GM13976 (cell line): ENCODE data around the gene ALDH3A2.

Experiments used
- DNase-seq: peaks from one replicate; pipeline ENCODE4 v3.0.0; 2012; ENCODE audit warnings: low spot score
- CTCF ChIP-seq: IDR thresholded peaks from 2 replicates; pipeline ENCODE4 v1.5.1; 2012; ENCODE audit warnings: borderline replicate concordance, mild to moderate bottlenecking; ENCODE audit not compliant: insufficient read depth; ENCODE audit errors: extremely low read depth, missing control alignments, control extremely low read depth
- in situ Hi-C: fragments of 300-500 bp; cut with MboI; formaldehyde crosslinking; loops from one replicate; pipeline ENCODE4 v1.12.0; 2022; ENCODE audit warnings: low sequenced_read_pairs, mixed read lengths, inconsistent platforms; ENCODE audit not compliant: unreplicated experiment

Gene ALDH3A2

GRCh38 chr17:19619705-19620325 is 28.7 kb upstream of the ALDH3A2 start:
- DNase-seq: no peak
- TF ChIP-seq CTCF: no peak
- in situ Hi-C loops: no loop called here

DNA sequence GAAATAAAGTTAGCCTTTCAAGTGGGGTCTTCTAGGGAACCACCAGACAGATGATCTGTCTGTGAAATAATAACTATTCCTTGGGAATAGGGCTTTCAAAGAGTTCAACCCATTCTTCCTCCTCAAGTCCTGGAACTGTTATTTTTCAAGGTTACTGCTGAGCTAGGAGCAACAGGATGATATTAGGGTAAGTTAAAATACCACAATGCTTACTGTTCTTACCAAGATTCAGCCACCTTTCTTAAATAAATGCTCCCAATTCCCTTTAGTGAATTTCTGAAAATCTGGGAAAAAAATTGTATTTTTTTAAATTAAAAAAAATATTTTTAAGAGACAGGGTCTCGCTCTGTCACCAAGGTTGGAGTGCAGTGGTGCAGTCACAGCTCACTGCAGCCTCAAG is 26.9 kb upstream of the ALDH3A2 start:
- DNase-seq: no peak
- in situ Hi-C loops: no loop called here
- TF ChIP-seq CTCF: no peak

GRCh38 chr17:19626079-19626478 is 22.5 kb upstream of the ALDH3A2 start:
- DNase-seq: no peak
- in situ Hi-C loops: no loop called here
- TF ChIP-seq CTCF: no peak

DNA sequence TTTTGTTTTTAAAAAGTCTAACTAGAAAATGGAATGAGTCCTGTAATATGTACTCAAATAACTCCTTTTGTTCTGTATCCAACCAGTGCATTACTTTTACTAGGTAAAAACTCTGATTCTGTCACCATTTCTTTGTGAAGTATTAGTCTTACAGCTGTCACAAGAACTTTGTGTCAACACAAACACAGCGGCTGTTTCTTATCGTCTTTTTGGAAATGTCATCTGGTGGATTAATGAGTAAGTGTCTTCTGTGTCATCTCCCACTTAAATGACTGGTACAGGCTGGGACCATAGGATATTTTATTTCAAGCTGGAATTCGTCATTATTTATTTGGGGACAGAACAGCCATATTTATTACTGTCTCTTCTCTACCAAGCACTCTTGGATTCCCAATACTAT is 19.1 kb upstream of the ALDH3A2 start:
- no peak for DNase-seq
- TF ChIP-seq CTCF: no peak
- in situ Hi-C loops: no loop called here

- in situ Hi-C loops: no loop called here
- DNase-seq: no peak
Measured at GRCh38 chr17:19630035-19630434, 18.5 kb upstream of the ALDH3A2 start.

DNA sequence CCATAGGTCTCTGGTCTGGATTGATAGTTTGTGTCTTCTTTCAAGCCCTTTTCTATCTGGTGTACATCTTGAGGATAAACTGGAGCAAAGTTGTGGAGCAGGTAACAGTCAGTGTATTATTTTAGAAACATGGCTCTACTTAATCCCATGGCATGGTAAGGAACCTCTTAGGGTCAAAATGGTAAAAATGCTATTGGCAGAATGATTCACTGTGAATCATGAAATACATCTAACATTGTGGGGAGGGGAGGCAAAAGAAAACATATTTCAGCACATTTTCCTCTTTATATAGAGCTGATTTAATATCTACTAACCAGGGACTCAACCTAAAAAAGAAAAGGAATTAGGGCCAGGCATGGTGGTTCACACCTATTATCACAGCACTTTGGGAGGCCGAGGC is 17.9 kb upstream of the ALDH3A2 start:
- no peak for DNase-seq
- in situ Hi-C loops: no loop called here
- no peak for TF ChIP-seq CTCF

More at GRCh38 chr17:19630035-19630434, 18.5 kb upstream of the ALDH3A2 start:
- TF ChIP-seq CTCF: no peak
